NCI-H2029 treated with DMSO at 0.1 percent for 48 hours (cell line): ENCODE results near the gene HOXA9.

Experiments used
- DNase-seq: peaks from one replicate; lab custom pipeline; 2025; lab: John Stamatoyannopoulos, UW

HOXA9 gene

GRCh38 chr7:27126596-27127327, 38.6 kb downstream of the HOXA9 start:
- DNase-seq: no peak

GRCh38 chr7:27125986-27126394, 39.3 kb downstream of the HOXA9 start:
- no peak for DNase-seq

GRCh38 chr7:27124902-27125689, 40.2 kb downstream of the HOXA9 start:
- DNase-seq: no peak

- DNase-seq: no peak
Observed at GRCh38 chr7:27124096-27124901, 41.0 kb downstream of the HOXA9 start.

GRCh38 chr7:27123477-27124053, 41.8 kb downstream of the HOXA9 start:
- DNase-seq: no peak

GRCh38 chr7:27123007-27123476, 42.3 kb downstream of the HOXA9 start:
- DNase-seq: no peak

- no peak for DNase-seq
Observed at GRCh38 chr7:27122077-27122910, 43.0 kb downstream of the HOXA9 start.

GRCh38 chr7:27121684-27122076, 43.7 kb downstream of the HOXA9 start:
- no peak for DNase-seq

- DNase-seq: no peak
Observed at GRCh38 chr7:27119412-27119911, 45.9 kb downstream of the HOXA9 start.

GRCh38 chr7:27118580-27118979, 46.8 kb downstream of the HOXA9 start:
- DNase-seq: no peak

- DNase-seq: no peak
Observed at GRCh38 chr7:27117887-27118491, 47.3 kb downstream of the HOXA9 start.

- no peak for DNase-seq
Observed at GRCh38 chr7:27116962-27117886, 48.1 kb downstream of the HOXA9 start.

GRCh38 chr7:27116031-27116961, 49.0 kb downstream of the HOXA9 start:
- no peak for DNase-seq

GRCh38 chr7:27115221-27116026, 49.9 kb downstream of the HOXA9 start:
- DNase-seq: no peak

- no peak for DNase-seq
Observed at GRCh38 chr7:27114881-27115220, 50.5 kb downstream of the HOXA9 start.

GRCh38 chr7:27113991-27114769, 51.2 kb downstream of the HOXA9 start:
- no peak for DNase-seq
